ENCODE measurements around the gene MAP3K7.
"Not testable (repeated sequence)": the region's sequence is repeated elsewhere in the genome, so short reads cannot be mapped to it uniquely, and the experiment has no call there.

Gene MAP3K7

GRCh38 chr6:90575267-90575666 lies 11.6 kb downstream of the MAP3K7 start:
- DNase-seq, result no peak

- DNase-seq, result no peak
Observed at GRCh38 chr6:90574610-90575009, 12.3 kb downstream of the MAP3K7 start.

- DNase-seq, result no peak
Observed at GRCh38 chr6:90573624-90574023, 13.2 kb downstream of the MAP3K7 start.

GRCh38 chr6:90572856-90573255 lies 14.0 kb downstream of the MAP3K7 start:
- DNase-seq, result no peak

- DNase-seq, result no peak
Observed at GRCh38 chr6:90569223-90569622, 17.6 kb downstream of the MAP3K7 start.

GRCh38 chr6:90567682-90568081 lies 19.2 kb downstream of the MAP3K7 start:
- DNase-seq, result not testable (repeated sequence)

GRCh38 chr6:90562341-90562740 lies 24.5 kb downstream of the MAP3K7 start:
- DNase-seq, result not testable (repeated sequence)

GRCh38 chr6:90559931-90560330 lies 26.9 kb downstream of the MAP3K7 start:
- DNase-seq, result no peak

GRCh38 chr6:90557006-90557405 lies 29.9 kb downstream of the MAP3K7 start:
- no peak for DNase-seq

GRCh38 chr6:90547991-90548390 lies 38.9 kb downstream of the MAP3K7 start:
- no peak for DNase-seq

GRCh38 chr6:90547079-90547478 lies 39.8 kb downstream of the MAP3K7 start:
- DNase-seq, result no peak

GRCh38 chr6:90545448-90545847 lies 41.4 kb downstream of the MAP3K7 start:
- DNase-seq, result no peak

- DNase-seq, result no peak
Observed at GRCh38 chr6:90544741-90545140, 42.1 kb downstream of the MAP3K7 start.

GRCh38 chr6:90544081-90544480 lies 42.8 kb downstream of the MAP3K7 start:
- DNase-seq, result no peak

GRCh38 chr6:90541221-90541620 lies 45.7 kb downstream of the MAP3K7 start:
- DNase-seq, result no peak

GRCh38 chr6:90538278-90539046 lies 48.4 kb downstream of the MAP3K7 start:
- DNase-seq, result no peak

- DNase-seq, result no peak
Observed at GRCh38 chr6:90537723-90538258, 49.1 kb downstream of the MAP3K7 start.

- DNase-seq, result no peak
Observed at GRCh38 chr6:90537027-90537426, 49.8 kb downstream of the MAP3K7 start.

- DNase-seq, result no peak
Observed at GRCh38 chr6:90536520-90536919, 50.4 kb downstream of the MAP3K7 start.

GRCh38 chr6:90534337-90535025 lies 52.4 kb downstream of the MAP3K7 start:
- DNase-seq, result no peak

GRCh38 chr6:90533615-90534336 lies 53.1 kb downstream of the MAP3K7 start:
- DNase-seq, result no peak

- no peak for DNase-seq
Observed at GRCh38 chr6:90530882-90531281, 56.0 kb downstream of the MAP3K7 start.

GRCh38 chr6:90525421-90525820 lies 61.5 kb downstream of the MAP3K7 start:
- DNase-seq, result no peak
